HepG2 (cell line): ENCODE data around the gene GSAP. TPM values are rescaled to one million over a fixed set of nuclear protein-coding genes. Genes with fewer than 3 reads are reported as not detected.
A peak's percentile ranks its signal among the peaks of the same experiment; 100 is the strongest.

ENCODE experiments used
- AFF4 ChIP-seq: sonication (generic); formaldehyde crosslinking; IDR thresholded peaks from 2 replicates; pipeline ENCODE4 v1.4.0; 2020; ENCODE audit warnings: missing genetic modification reagents
- CBX5 ChIP-seq: sonication (generic); formaldehyde crosslinking; IDR thresholded peaks from 2 replicates; pipeline ENCODE4 v1.4.0; 2020; ENCODE audit warnings: missing genetic modification reagents, borderline replicate concordance
- FOXK2 ChIP-seq: fragments of 450-650 bp; IDR thresholded peaks from 2 replicates; pipeline ENCODE4 v1.6.1; 2016
- HCFC1 ChIP-seq: fragments of 150-350 bp; IDR thresholded peaks from 2 replicates; pipeline ENCODE4 v1.6.1; 2014; ENCODE audit warnings: low read depth, low read length
- HDAC2 ChIP-seq: sonication (generic); formaldehyde crosslinking; IDR thresholded peaks from 2 replicates; pipeline ENCODE4 v1.4.0; 2020; ENCODE audit warnings: missing genetic modification reagents
- HINFP ChIP-seq: sonication (generic); formaldehyde crosslinking; IDR thresholded peaks from 2 replicates; pipeline ENCODE4 v1.4.0; 2020; ENCODE audit warnings: low read depth, mild to moderate bottlenecking, missing genetic modification reagents
- HOMEZ ChIP-seq: IDR thresholded peaks from 2 replicates; pipeline ENCODE4 v1.6.1; 2016; ENCODE audit warnings: low read depth
- ISX ChIP-seq: sonication (generic); formaldehyde crosslinking; conservative IDR thresholded peaks from 2 replicates; pipeline ENCODE4 v1.5.0; 2020; ENCODE audit warnings: missing genetic modification reagents
- RARG ChIP-seq: sonication (generic); formaldehyde crosslinking; IDR thresholded peaks from 2 replicates; pipeline ENCODE4 v1.4.0; 2020; ENCODE audit warnings: low read depth, mild to moderate bottlenecking, missing genetic modification reagents
- SIN3B ChIP-seq: fragments of 150-350 bp; IDR thresholded peaks from 2 replicates; pipeline ENCODE4 v1.6.1; 2014; ENCODE audit warnings: low read length
- SOX13 ChIP-seq, 3 experiments: fragments of 450-650 bp in 1 of 3; sonication (generic) in 1 of 3; formaldehyde crosslinking in 1 of 3; IDR thresholded peaks in 2 of 3; conservative IDR thresholded peaks in 1 of 3; 2 replicates each; pipeline versions ENCODE4 v1.5.0 to v1.6.1; 2016 to 2020; ENCODE audit warnings: antibody characterized with exemption in 1 of 3, mild to moderate bottlenecking in 1 of 3, missing compliant biosample characterization in 1 of 3, missing genetic modification reagents in 1 of 3, moderate library complexity in 1 of 3
- TAF15 ChIP-seq: fragments of 200-400 bp; formaldehyde crosslinking; IDR thresholded peaks from one replicate; pipeline ENCODE4 v1.6.1; 2018; ENCODE audit warnings: mild to moderate bottlenecking, low read depth, low read length; ENCODE audit not compliant: poor library complexity, severe bottlenecking
- TEF ChIP-seq: sonication (generic); formaldehyde crosslinking; IDR thresholded peaks from 2 replicates; pipeline ENCODE4 v1.5.0; 2020; ENCODE audit warnings: missing genetic modification reagents
- ZKSCAN8 ChIP-seq: IDR thresholded peaks from 2 replicates; pipeline ENCODE4 v1.6.1; 2016; ENCODE audit warnings: borderline replicate concordance, missing genetic modification reagents, missing compliant biosample characterization
- ZNF138 ChIP-seq: sonication (generic); formaldehyde crosslinking; IDR thresholded peaks from 2 replicates; pipeline ENCODE4 v1.5.0; 2020; ENCODE audit warnings: mild to moderate bottlenecking, low read depth, missing genetic modification reagents
- ZNF207 ChIP-seq: fragments of 450-650 bp; IDR thresholded peaks from 2 replicates; pipeline ENCODE4 v1.6.1; 2016; ENCODE audit warnings: antibody characterized with exemption, borderline replicate concordance
- ZNF230 ChIP-seq: sonication (generic); formaldehyde crosslinking; IDR thresholded peaks from 2 replicates; pipeline ENCODE4 v1.4.0; 2020; ENCODE audit warnings: mild to moderate bottlenecking, missing genetic modification reagents
- ZNF556 ChIP-seq: sonication (generic); formaldehyde crosslinking; IDR thresholded peaks from 2 replicates; pipeline ENCODE4 v1.4.0; 2020; ENCODE audit warnings: mild to moderate bottlenecking, missing genetic modification reagents, borderline replicate concordance
- ZNF616 ChIP-seq: sonication (generic); formaldehyde crosslinking; IDR thresholded peaks from 2 replicates; pipeline ENCODE4 v1.5.0; 2020; ENCODE audit warnings: low read depth, mild to moderate bottlenecking, missing genetic modification reagents
- ZNF800 ChIP-seq: sonication (generic); formaldehyde crosslinking; IDR thresholded peaks from 2 replicates; pipeline ENCODE4 v1.4.0; 2020; ENCODE audit warnings: missing genetic modification reagents
- ZNF841 ChIP-seq: sonication (generic); formaldehyde crosslinking; IDR thresholded peaks from 2 replicates; pipeline ENCODE4 v1.8.1; 2023; ENCODE audit warnings: missing genetic modification reagents, borderline replicate concordance
- polyA plus RNA-seq, 8 experiments: library from polyadenylated mRNA; depleted of rRNA in 3 of 8; stranded (reverse) in 7 of 8; unstranded in 1 of 8; fragments of >200 nt; fragmentation: Illumina TruSeq in 4 of 8; extraction: Trizol in 4 of 8; gene quantifications; 2 replicates each; pipeline versions ENCODE4 v1.2.1 to v1.2.3, GENCODE V29; 2011 to 2016; ENCODE audit warnings: low read depth in 4 of 8, missing spikeins in 1 of 8, mixed read lengths in 1 of 8; ENCODE audit not compliant: insufficient read depth in 1 of 8
- total RNA-seq, 5 experiments: library from RNA; depleted of rRNA; stranded (reverse); fragments of >200 nt; fragmentation: Illumina TruSeq; extraction: Trizol; gene quantifications; 2 replicates each; pipeline ENCODE4 v1.2.3, GENCODE V29; 2016; ENCODE audit warnings: low read depth in 1 of 5

GSAP gene
- total and polyA plus RNA-seq, 2 of the 13 experiments (the other 11 are each of a cell fraction or from before 2014, with no cell fraction given) = 34.6 to 40.6 TPM

GRCh38 chr7:77459311-77459726, 43.2 kb upstream of the GSAP start (continued):
- TF ChIP-seq TEF (CRISPR knock-in tag) (no peak), ZNF841 (CRISPR knock-in tag) (no peak), ZNF800 (no peak), CBX5 (CRISPR knock-in tag) (no peak), ZNF556 (CRISPR knock-in tag) (no peak), RARG (no peak), HOMEZ (CRISPR knock-in tag) (no peak), ZNF138 (no peak), ISX (CRISPR knock-in tag) (no peak), ZNF207 (no peak), FOXK2 (no peak), ZNF616 (CRISPR knock-in tag) (no peak), HDAC2 (peak; percentile 62; the same call in 1 of the 2 replicates), ZNF230 (CRISPR knock-in tag) (no peak), HCFC1 (no peak), SIN3B (no peak), ZKSCAN8 (CRISPR knock-in tag) (no peak), HINFP (CRISPR knock-in tag) (no peak), TAF15 (no peak), SOX13 (IDR thresholded peaks at IDR 0.05) (peak; percentile 25; the same call in 1 of the 2 replicates), SOX13 (CRISPR knock-in tag; conservative IDR thresholded peaks at IDR 0.05 in 1 of 2, IDR thresholded peaks at IDR 0.05 in 1 of 2) (peak in 1 of 2 experiments; percentile 91; a peak in 2 of 4 replicates), AFF4 (CRISPR knock-in tag) (no peak)
